Transverse colon (tissue), 3 donors: Measurements from ENCODE around the gene P4HA3.

Source experiments
- CTCF ChIP-seq, 5 experiments: fragments of 200-600 bp in 3 of 5; fragments of 450-650 bp in 2 of 5; sonication (generic) in 3 of 5; IDR thresholded peaks; 1 replicate in 2 of 5; 2 replicates in 3 of 5; pipeline ENCODE4 v1.5.1; 2016 to 2017; ENCODE audit warnings: antibody characterized with exemption in 5 of 5, inconsistent platforms in 3 of 5, mild to moderate bottlenecking in 2 of 5, moderate library complexity in 1 of 5
- POLR2A ChIP-seq: fragments of 450-650 bp; IDR thresholded peaks from one replicate; pipeline ENCODE4 v1.6.1; 2016; ENCODE audit warnings: antibody characterized with exemption, mild to moderate bottlenecking, moderate library complexity

GRCh38 chr11:74233683-74234082 lies 77.8 kb downstream of the P4HA3 start:
- TF ChIP-seq POLR2A (no peak), CTCF (IDR thresholded peaks at IDR 0.05) (no peak)
